ENCODE results near the gene RTN4RL2.

RTN4RL2 gene

GRCh38 chr11:57434640-57435546 lies 25.4 kb upstream of the RTN4RL2 start:
- Histone ChIP-seq H3K9ac (no peak overlapping the region), H2AFZ (ENCODE audit: low read depth) (no peak overlapping the region), H3K27ac (no peak overlapping the region), H4K20me1 (ENCODE audit: insufficient read depth) (no peaks in the 10 kb centered on the region), H3K4me3 (IDR thresholded peaks at IDR 0.05; ENCODE audit: insufficient read depth, low read depth, low read length) (no peak overlapping the region), H3K4me1 (ENCODE audit: low read depth, poor library complexity, severe bottlenecking) (no peaks in the 10 kb centered on the region), H3K36me3 (ENCODE audit: insufficient read depth) (no peaks in the 10 kb centered on the region), H3K4me2 (no peak overlapping the region), H3K27me3 (ENCODE audit: insufficient read depth, low read depth) (no peaks in the 10 kb centered on the region), H3K79me2 (ENCODE audit: insufficient read depth, low read depth) (no peaks in the 10 kb centered on the region)
- no peak for TF ChIP-seq CTCF (conservative IDR thresholded peaks at IDR 0.05; ENCODE audit: low read depth, low read length)

- no peaks in the 10 kb centered on the region for H3K79me2 ChIP-seq (ENCODE audit: insufficient read depth, low read depth)
- no peak overlapping the region for H3K9ac ChIP-seq
- no peaks in the 10 kb centered on the region for H3K4me1 ChIP-seq (ENCODE audit: low read depth, poor library complexity, severe bottlenecking)
- no peak overlapping the region for H3K27ac ChIP-seq
- H4K20me1 ChIP-seq (ENCODE audit: insufficient read depth), result no peaks in the 10 kb centered on the region
- no peaks in the 10 kb centered on the region for H3K36me3 ChIP-seq (ENCODE audit: insufficient read depth)
- H3K4me3 ChIP-seq (IDR thresholded peaks at IDR 0.05; ENCODE audit: insufficient read depth, low read depth, low read length), result no peak overlapping the region
- H2AFZ ChIP-seq (ENCODE audit: low read depth), result no peak overlapping the region
- TF ChIP-seq CTCF (conservative IDR thresholded peaks at IDR 0.05; ENCODE audit: low read depth, low read length), result no peak
- H3K27me3 ChIP-seq (ENCODE audit: insufficient read depth, low read depth), result no peaks in the 10 kb centered on the region
- no peak overlapping the region for H3K4me2 ChIP-seq
These were observed 24.3 kb upstream of the RTN4RL2 start for GRCh38 chr11:57436031-57436430.

- H3K27me3 ChIP-seq (ENCODE audit: insufficient read depth, low read depth), result no peaks in the 10 kb centered on the region
- H3K27ac ChIP-seq, result no peak overlapping the region
- H3K36me3 ChIP-seq (ENCODE audit: insufficient read depth), result no peaks in the 10 kb centered on the region
- H2AFZ ChIP-seq (ENCODE audit: low read depth), result no peak overlapping the region
- no peaks in the 10 kb centered on the region for H3K4me1 ChIP-seq (ENCODE audit: low read depth, poor library complexity, severe bottlenecking)
- H3K9ac ChIP-seq, result no peak overlapping the region
- no peak overlapping the region for H3K4me2 ChIP-seq
- no peak overlapping the region for H3K4me3 ChIP-seq (IDR thresholded peaks at IDR 0.05; ENCODE audit: insufficient read depth, low read depth, low read length)
- no peak for TF ChIP-seq CTCF (conservative IDR thresholded peaks at IDR 0.05; ENCODE audit: low read depth, low read length)
- H4K20me1 ChIP-seq (ENCODE audit: insufficient read depth), result no peaks in the 10 kb centered on the region
- no peaks in the 10 kb centered on the region for H3K79me2 ChIP-seq (ENCODE audit: insufficient read depth, low read depth)
These were observed 21.7 kb upstream of the RTN4RL2 start for GRCh38 chr11:57438345-57439285.

GRCh38 chr11:57439786-57440185 lies 20.5 kb upstream of the RTN4RL2 start:
- H3K4me2 ChIP-seq, result no peak overlapping the region
- no peaks in the 10 kb centered on the region for H3K27me3 ChIP-seq (ENCODE audit: insufficient read depth, low read depth)
- H3K79me2 ChIP-seq (ENCODE audit: insufficient read depth, low read depth), result no peaks in the 10 kb centered on the region
- H2AFZ ChIP-seq (ENCODE audit: low read depth), result no peak overlapping the region
- H3K36me3 ChIP-seq (ENCODE audit: insufficient read depth), result no peaks in the 10 kb centered on the region
- no peaks in the 10 kb centered on the region for H3K4me1 ChIP-seq (ENCODE audit: low read depth, poor library complexity, severe bottlenecking)
- no peak overlapping the region for H3K27ac ChIP-seq
- no peak overlapping the region for H3K9ac ChIP-seq
- no peaks in the 10 kb centered on the region for H4K20me1 ChIP-seq (ENCODE audit: insufficient read depth)
- TF ChIP-seq CTCF (conservative IDR thresholded peaks at IDR 0.05; ENCODE audit: low read depth, low read length), result no peak
- H3K4me3 ChIP-seq (IDR thresholded peaks at IDR 0.05; ENCODE audit: insufficient read depth, low read depth, low read length), result no peak overlapping the region

Measured in KMS-11 (cell line).